ENCODE data around the gene GLRX2.

- TF ChIP-seq CTCF (IDR thresholded peaks at IDR 0.05) = no peak
- no peak for TF ChIP-seq POLR2A (IDR thresholded peaks at IDR 0.05)
Observed at GRCh38 chr1:193110864-193111263, 5.7 kb upstream of the GLRX2 start.

Data from body of pancreas (tissue), 4 donors.